Measurements from ENCODE around the gene RBFA. TPM values are rescaled to one million over a fixed set of nuclear protein-coding genes. Genes with fewer than 3 reads are reported as not detected.
A peak's percentile ranks its signal among the peaks of the same experiment; 100 is the strongest.
"Not testable (repeated sequence)": the region's sequence is repeated elsewhere in the genome, so short reads cannot be mapped to it uniquely, and the experiment has no call there.

RBFA gene
- total RNA-seq, result 10 to 100 TPM; 23.0 to 47.3 TPM

GRCh38 chr18:80034068-80034851 is at the start of gene RBFA:
TSS of gene RBFA (plus strand) at chr18:80034434. CDS start at chr18:80034496, 62 bp downstream.
- DNase-seq (ENCODE audit: low spot score) (peak; percentile 100), ATAC-seq (peak; percentile 92 to 94)
- Mint-ChIP-seq H3K4me3 (peak within 1 kb of the TSS; percentile 90), H3K36me3 (peaks cover 6% of the 10 kb centered on the region), H3K4me1 (ENCODE audit: low read depth in 2 of 2) (peaks cover 19 to 26% of the 10 kb centered on the region in 2 donors), H3K9me3 (peaks cover 3% of the 10 kb centered on the region), H3K27ac (peak within 1 kb of the TSS; percentile 70 to 88), H3K27me3 (no peaks in the 10 kb centered on the region)

GRCh38 chr18:79985172-79985571 is 49.1 kb upstream of the RBFA start:
- no peak for ATAC-seq
- Mint-ChIP-seq H3K36me3 (no peaks in the 10 kb centered on the region), H3K4me3 (no peak overlapping the region), H3K27me3 (no peaks in the 10 kb centered on the region), H3K4me1 (ENCODE audit: low read depth in 2 of 2) (peaks cover 42 to 44% of the 10 kb centered on the region in 2 donors), H3K27ac (peak overlapping the region in 1 of 2 donors; percentile 9), H3K9me3 (no peaks in the 10 kb centered on the region)
- DNase-seq (ENCODE audit: low spot score), result no peak

- Mint-ChIP-seq H3K9me3 (no peaks in the 10 kb centered on the region), H3K27ac (peak overlapping the region; percentile 79 to 88), H3K27me3 (no peaks in the 10 kb centered on the region), H3K4me1 (ENCODE audit: low read depth in 2 of 2) (peaks cover 38 to 39% of the 10 kb centered on the region in 2 donors), H3K4me3 (peak overlapping the region; percentile 96), H3K36me3 (no peaks in the 10 kb centered on the region)
- DNase-seq (ENCODE audit: low spot score) (no peak), ATAC-seq (no peak)
Observed at GRCh38 chr18:79986726-79987125, 47.5 kb upstream of the RBFA start.

- peaks cover 29 to 31% of the 10 kb centered on the region in 2 donors for H3K4me1 Mint-ChIP-seq (ENCODE audit: low read depth in 2 of 2)
Observed at GRCh38 chr18:79987566-79987965, 46.7 kb upstream of the RBFA start.

GRCh38 chr18:79988071-79988450 is 46.2 kb upstream of the RBFA start:
- Mint-ChIP-seq H3K9me3 (no peaks in the 10 kb centered on the region), H3K4me1 (ENCODE audit: low read depth in 2 of 2) (peaks cover 26 to 29% of the 10 kb centered on the region in 2 donors), H3K27ac (peak overlapping the region; percentile 79 to 88), H3K27me3 (peaks cover 0 to under 1% of the 10 kb centered on the region in 2 donors), H3K36me3 (no peaks in the 10 kb centered on the region), H3K4me3 (peak overlapping the region; percentile 96)
- ATAC-seq (peak; percentile 80 to 81), DNase-seq (ENCODE audit: low spot score) (peak; percentile 77)

More at GRCh38 chr18:79987566-79987965, 46.7 kb upstream of the RBFA start:
- ATAC-seq (no peak), DNase-seq (ENCODE audit: low spot score) (no peak)
- no peaks in the 10 kb centered on the region for H3K9me3 Mint-ChIP-seq
- H3K4me3 Mint-ChIP-seq, result peak overlapping the region; percentile 96
- no peaks in the 10 kb centered on the region for H3K27me3 Mint-ChIP-seq
- no peaks in the 10 kb centered on the region for H3K36me3 Mint-ChIP-seq
- H3K27ac Mint-ChIP-seq, result peak overlapping the region; percentile 79 to 88

- Mint-ChIP-seq H3K27ac (peak within 1 kb of the TSS; percentile 90 to 92), H3K36me3 (no peaks in the 10 kb centered on the region), H3K4me3 (peak within 1 kb of the TSS; percentile 96), H3K27me3 (peaks cover 2 to 6% of the 10 kb centered on the region in 2 donors), H3K9me3 (no peaks in the 10 kb centered on the region), H3K4me1 (ENCODE audit: low read depth in 2 of 2) (peaks cover 20 to 25% of the 10 kb centered on the region in 2 donors)
- DNase-seq (ENCODE audit: low spot score) (peak; percentile 90), ATAC-seq (peak; percentile 99)
Observed at GRCh38 chr18:79988451-79989194, 45.6 kb upstream of the RBFA start, which contains the start of gene TXNL4A. TSS of gene TXNL4A (minus strand) at chr18:79988563. CDS start at chr18:79988392, 171 bp downstream.

GRCh38 chr18:79989195-79989497 is 45.1 kb upstream of the RBFA start:
- Mint-ChIP-seq H3K27ac (peak overlapping the region; percentile 90 to 92), H3K4me1 (ENCODE audit: low read depth in 2 of 2) (peaks cover 15 to 20% of the 10 kb centered on the region in 2 donors), H3K4me3 (peak overlapping the region; percentile 96), H3K9me3 (no peaks in the 10 kb centered on the region), H3K36me3 (no peaks in the 10 kb centered on the region), H3K27me3 (peaks cover 2 to 8% of the 10 kb centered on the region in 2 donors)
- no peak for DNase-seq (ENCODE audit: low spot score)
- ATAC-seq, result no peak

GRCh38 chr18:79991494-79991893 is 42.7 kb upstream of the RBFA start:
- no peaks in the 10 kb centered on the region for H3K9me3 Mint-ChIP-seq
- H3K36me3 Mint-ChIP-seq, result no peaks in the 10 kb centered on the region
- DNase-seq (ENCODE audit: low spot score), result no peak
- no peak overlapping the region for H3K4me3 Mint-ChIP-seq
- peaks cover 8 to 13% of the 10 kb centered on the region in 2 donors for H3K4me1 Mint-ChIP-seq (ENCODE audit: low read depth in 2 of 2)
- H3K27ac Mint-ChIP-seq, result no peak overlapping the region
- no peak for ATAC-seq
- H3K27me3 Mint-ChIP-seq, result peaks cover 2 to 14% of the 10 kb centered on the region in 2 donors

- not testable (repeated sequence) for H3K4me3 Mint-ChIP-seq; H3K9me3 Mint-ChIP-seq; H3K36me3 Mint-ChIP-seq; ATAC-seq; H3K27ac Mint-ChIP-seq; H3K4me1 Mint-ChIP-seq (ENCODE audit: low read depth in 2 of 2); H3K27me3 Mint-ChIP-seq; DNase-seq (ENCODE audit: low spot score)
Observed at GRCh38 chr18:79999701-80000100, 34.5 kb upstream of the RBFA start.

- H3K4me3 Mint-ChIP-seq, result no peak overlapping the region
- peaks cover 7% of the 10 kb centered on the region for H3K9me3 Mint-ChIP-seq
- H3K27me3 Mint-ChIP-seq, result peaks cover 0 to 9% of the 10 kb centered on the region in 2 donors
- H3K27ac Mint-ChIP-seq, result no peak overlapping the region
- peaks cover 9% of the 10 kb centered on the region for H3K36me3 Mint-ChIP-seq
- ATAC-seq (no peak), DNase-seq (ENCODE audit: low spot score) (no peak)
- H3K4me1 Mint-ChIP-seq (ENCODE audit: low read depth in 2 of 2), result no peaks in the 10 kb centered on the region
Observed at GRCh38 chr18:80000877-80001276, 33.4 kb upstream of the RBFA start.

- no peak overlapping the region for H3K27ac Mint-ChIP-seq
- peaks cover 9% of the 10 kb centered on the region for H3K36me3 Mint-ChIP-seq
- no peak for DNase-seq (ENCODE audit: low spot score)
- no peak for ATAC-seq
- H3K4me1 Mint-ChIP-seq (ENCODE audit: low read depth in 2 of 2), result no peaks in the 10 kb centered on the region
- H3K9me3 Mint-ChIP-seq, result peaks cover 7% of the 10 kb centered on the region
- no peak overlapping the region for H3K4me3 Mint-ChIP-seq
- H3K27me3 Mint-ChIP-seq, result peaks cover 0 to 4% of the 10 kb centered on the region in 2 donors
Observed at GRCh38 chr18:80002468-80002867, 31.8 kb upstream of the RBFA start.

- peaks cover 0 to 2% of the 10 kb centered on the region in 2 donors for H3K27me3 Mint-ChIP-seq
- H3K9me3 Mint-ChIP-seq, result peaks cover 6% of the 10 kb centered on the region
- H3K4me3 Mint-ChIP-seq, result no peak overlapping the region
- no peak for DNase-seq (ENCODE audit: low spot score)
- no peaks in the 10 kb centered on the region for H3K4me1 Mint-ChIP-seq (ENCODE audit: low read depth in 2 of 2)
- no peak overlapping the region for H3K27ac Mint-ChIP-seq
- H3K36me3 Mint-ChIP-seq, result peaks cover 13% of the 10 kb centered on the region
- ATAC-seq, result no peak
Observed at GRCh38 chr18:80004600-80005342, 29.5 kb upstream of the RBFA start.

GRCh38 chr18:80006724-80007123 is 27.5 kb upstream of the RBFA start:
- H3K36me3 Mint-ChIP-seq, result peaks cover 6% of the 10 kb centered on the region
- H3K27ac Mint-ChIP-seq, result no peak overlapping the region
- DNase-seq (ENCODE audit: low spot score), result no peak
- H3K4me1 Mint-ChIP-seq (ENCODE audit: low read depth in 2 of 2), result no peaks in the 10 kb centered on the region
- H3K4me3 Mint-ChIP-seq, result no peak overlapping the region
- H3K27me3 Mint-ChIP-seq, result no peaks in the 10 kb centered on the region
- no peak for ATAC-seq
- H3K9me3 Mint-ChIP-seq, result no peaks in the 10 kb centered on the region

Data from natural killer cell treated with Interleukin-12 subunit alpha and Interleukin-12 subunit beta and Interleukin-15 and Interleukin-18, amount 100 ng/mL, for 72 hours (primary cell).